HepG2 (cell line): ENCODE data around the gene PLCG1. TPM values are rescaled to one million over a fixed set of nuclear protein-coding genes. Genes with fewer than 3 reads are reported as not detected.

ENCODE experiments used
- FLYWCH1 ChIP-seq: sonication (generic); formaldehyde crosslinking; IDR thresholded peaks from 2 replicates; pipeline ENCODE4 v1.8.1; 2023; ENCODE audit warnings: mild to moderate bottlenecking, missing genetic modification reagents
- SATB2 ChIP-seq: sonication (generic); formaldehyde crosslinking; IDR thresholded peaks from 2 replicates; pipeline ENCODE4 v1.5.0; 2020; ENCODE audit warnings: missing genetic modification reagents
- SPEN ChIP-seq: sonication (generic); formaldehyde crosslinking; IDR thresholded peaks from 2 replicates; pipeline ENCODE4 v1.5.1; 2020; ENCODE audit warnings: low read depth, mild to moderate bottlenecking, missing genetic modification reagents
- STAT5B ChIP-seq: sonication (generic); formaldehyde crosslinking; IDR thresholded peaks from 2 replicates; pipeline ENCODE4 v1.4.0; 2020; ENCODE audit warnings: missing genetic modification reagents
- ZEB1 ChIP-seq: IDR thresholded peaks from 2 replicates; pipeline ENCODE4 v1.6.1; 2012; ENCODE audit warnings: mild to moderate bottlenecking, low read depth, inconsistent platforms; ENCODE audit not compliant: insufficient replicate concordance
- ZNF746 ChIP-seq: sonication (generic); formaldehyde crosslinking; IDR thresholded peaks from 2 replicates; pipeline ENCODE4 v1.8.0; 2022; ENCODE audit warnings: mild to moderate bottlenecking, missing genetic modification reagents
- ZSCAN12 ChIP-seq: sonication (generic); formaldehyde crosslinking; IDR thresholded peaks from 2 replicates; pipeline ENCODE4 v1.9.0; 2021; ENCODE audit warnings: mild to moderate bottlenecking, missing genetic modification reagents
- polyA plus RNA-seq, 8 experiments: library from polyadenylated mRNA; depleted of rRNA in 3 of 8; stranded (reverse) in 7 of 8; unstranded in 1 of 8; fragments of >200 nt; fragmentation: Illumina TruSeq in 4 of 8; extraction: Trizol in 4 of 8; gene quantifications; 2 replicates each; pipeline versions ENCODE4 v1.2.1 to v1.2.3, GENCODE V29; 2011 to 2016; ENCODE audit warnings: low read depth in 4 of 8, missing spikeins in 1 of 8, mixed read lengths in 1 of 8; ENCODE audit not compliant: insufficient read depth in 1 of 8
- total RNA-seq, 5 experiments: library from RNA; depleted of rRNA; stranded (reverse); fragments of >200 nt; fragmentation: Illumina TruSeq; extraction: Trizol; gene quantifications; 2 replicates each; pipeline ENCODE4 v1.2.3, GENCODE V29; 2016; ENCODE audit warnings: low read depth in 1 of 5
- TF ChIP-seq, protein P1 (sequence below), 2 experiments: fragments of 450-650 bp in 1 of 2; sonication (generic) in 1 of 2; formaldehyde crosslinking in 1 of 2; IDR thresholded peaks; 2 replicates each; pipeline versions ENCODE4 v1.6.1 to v1.8.0; 2016 to 2022; ENCODE audit warnings: antibody characterized with exemption in 1 of 2, mild to moderate bottlenecking in 1 of 2, missing genetic modification reagents in 1 of 2
- TF ChIP-seq, protein P2 (sequence below): sonication (generic); formaldehyde crosslinking; IDR thresholded peaks from 2 replicates; pipeline ENCODE4 v1.4.0; 2020; ENCODE audit warnings: missing genetic modification reagents
- TF ChIP-seq, protein P3 (sequence below): IDR thresholded peaks from 2 replicates; pipeline ENCODE4 v1.6.1; 2016; ENCODE audit warnings: mild to moderate bottlenecking, missing biosample characterization, missing genetic modification reagents
- TF ChIP-seq, protein P4 (sequence below): fragments of 450-650 bp; IDR thresholded peaks from 2 replicates; pipeline ENCODE4 v1.6.1; 2016
- TF ChIP-seq, protein P5 (sequence below), 2 experiments: IDR thresholded peaks; 2 replicates each; pipeline ENCODE4 v1.6.1; 2011 to 2012; ENCODE audit warnings: low read length in 2 of 2, borderline replicate concordance in 1 of 2, low read depth in 1 of 2, mild to moderate bottlenecking in 1 of 2, moderate library complexity in 1 of 2

The PLCG1 gene
- total and polyA plus RNA-seq, 2 of the 13 experiments (the other 11 are each of a cell fraction or from before 2014, with no cell fraction given) = 85.3 to 158 TPM

DNA sequence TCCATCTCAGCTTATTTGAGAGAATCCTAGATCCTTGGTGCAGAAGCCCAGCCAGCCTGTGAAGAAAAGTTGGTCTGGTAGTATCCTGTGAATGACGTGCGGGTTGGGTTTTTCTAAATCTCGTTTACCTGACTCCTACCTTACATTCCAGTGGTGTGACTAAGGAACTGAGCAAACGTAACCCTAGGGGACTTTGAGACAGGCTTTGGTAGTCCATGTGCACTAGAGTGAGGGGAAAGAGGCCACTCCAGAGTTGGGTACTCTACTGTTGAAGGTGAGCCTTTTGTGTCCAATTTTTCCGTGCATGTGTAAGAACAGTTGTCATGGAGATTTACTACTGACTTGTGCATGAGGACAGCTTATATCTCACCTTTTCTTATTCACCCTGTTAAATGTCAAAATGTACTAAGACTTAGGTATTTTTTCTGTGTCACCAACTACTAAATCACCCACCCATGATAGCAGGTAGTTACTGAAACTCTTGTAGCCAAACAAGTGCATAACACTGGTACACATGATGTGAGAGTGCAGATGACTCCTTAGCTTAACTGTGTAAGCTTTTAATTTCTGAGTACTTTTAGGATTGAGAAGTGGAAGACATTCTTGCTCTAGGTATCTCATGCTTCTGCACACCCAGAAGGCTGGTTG is 26.3 kb upstream of the PLCG1 start (continued):
- TF ChIP-seq, protein P1, sequence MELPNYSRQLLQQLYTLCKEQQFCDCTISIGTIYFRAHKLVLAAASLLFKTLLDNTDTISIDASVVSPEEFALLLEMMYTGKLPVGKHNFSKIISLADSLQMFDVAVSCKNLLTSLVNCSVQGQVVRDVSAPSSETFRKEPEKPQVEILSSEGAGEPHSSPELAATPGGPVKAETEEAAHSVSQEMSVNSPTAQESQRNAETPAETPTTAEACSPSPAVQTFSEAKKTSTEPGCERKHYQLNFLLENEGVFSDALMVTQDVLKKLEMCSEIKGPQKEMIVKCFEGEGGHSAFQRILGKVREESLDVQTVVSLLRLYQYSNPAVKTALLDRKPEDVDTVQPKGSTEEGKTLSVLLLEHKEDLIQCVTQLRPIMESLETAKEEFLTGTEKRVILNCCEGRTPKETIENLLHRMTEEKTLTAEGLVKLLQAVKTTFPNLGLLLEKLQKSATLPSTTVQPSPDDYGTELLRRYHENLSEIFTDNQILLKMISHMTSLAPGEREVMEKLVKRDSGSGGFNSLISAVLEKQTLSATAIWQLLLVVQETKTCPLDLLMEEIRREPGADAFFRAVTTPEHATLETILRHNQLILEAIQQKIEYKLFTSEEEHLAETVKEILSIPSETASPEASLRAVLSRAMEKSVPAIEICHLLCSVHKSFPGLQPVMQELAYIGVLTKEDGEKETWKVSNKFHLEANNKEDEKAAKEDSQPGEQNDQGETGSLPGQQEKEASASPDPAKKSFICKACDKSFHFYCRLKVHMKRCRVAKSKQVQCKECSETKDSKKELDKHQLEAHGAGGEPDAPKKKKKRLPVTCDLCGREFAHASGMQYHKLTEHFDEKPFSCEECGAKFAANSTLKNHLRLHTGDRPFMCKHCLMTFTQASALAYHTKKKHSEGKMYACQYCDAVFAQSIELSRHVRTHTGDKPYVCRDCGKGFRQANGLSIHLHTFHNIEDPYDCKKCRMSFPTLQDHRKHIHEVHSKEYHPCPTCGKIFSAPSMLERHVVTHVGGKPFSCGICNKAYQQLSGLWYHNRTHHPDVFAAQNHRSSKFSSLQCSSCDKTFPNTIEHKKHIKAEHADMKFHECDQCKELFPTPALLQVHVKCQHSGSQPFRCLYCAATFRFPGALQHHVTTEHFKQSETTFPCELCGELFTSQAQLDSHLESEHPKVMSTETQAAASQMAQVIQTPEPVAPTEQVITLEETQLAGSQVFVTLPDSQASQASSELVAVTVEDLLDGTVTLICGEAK (IDR thresholded peaks at IDR 0.05) = no peak
- TF ChIP-seq, protein P1 (CRISPR knock-in tag; IDR thresholded peaks at IDR 0.05) = no peak
- no peak for TF ChIP-seq SATB2
- TF ChIP-seq, protein P2, sequence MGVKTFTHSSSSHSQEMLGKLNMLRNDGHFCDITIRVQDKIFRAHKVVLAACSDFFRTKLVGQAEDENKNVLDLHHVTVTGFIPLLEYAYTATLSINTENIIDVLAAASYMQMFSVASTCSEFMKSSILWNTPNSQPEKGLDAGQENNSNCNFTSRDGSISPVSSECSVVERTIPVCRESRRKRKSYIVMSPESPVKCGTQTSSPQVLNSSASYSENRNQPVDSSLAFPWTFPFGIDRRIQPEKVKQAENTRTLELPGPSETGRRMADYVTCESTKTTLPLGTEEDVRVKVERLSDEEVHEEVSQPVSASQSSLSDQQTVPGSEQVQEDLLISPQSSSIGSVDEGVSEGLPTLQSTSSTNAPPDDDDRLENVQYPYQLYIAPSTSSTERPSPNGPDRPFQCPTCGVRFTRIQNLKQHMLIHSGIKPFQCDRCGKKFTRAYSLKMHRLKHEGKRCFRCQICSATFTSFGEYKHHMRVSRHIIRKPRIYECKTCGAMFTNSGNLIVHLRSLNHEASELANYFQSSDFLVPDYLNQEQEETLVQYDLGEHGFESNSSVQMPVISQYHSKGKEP (CRISPR knock-in tag) = no peak
- TF ChIP-seq, protein P3, sequence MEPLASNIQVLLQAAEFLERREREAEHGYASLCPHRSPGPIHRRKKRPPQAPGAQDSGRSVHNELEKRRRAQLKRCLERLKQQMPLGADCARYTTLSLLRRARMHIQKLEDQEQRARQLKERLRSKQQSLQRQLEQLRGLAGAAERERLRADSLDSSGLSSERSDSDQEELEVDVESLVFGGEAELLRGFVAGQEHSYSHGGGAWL (CRISPR knock-in tag) = no peak
- TF ChIP-seq SPEN (CRISPR knock-in tag) = no peak
- peak; percentile 98 for TF ChIP-seq ZEB1
- no peak for TF ChIP-seq STAT5B (CRISPR knock-in tag)
- TF ChIP-seq ZNF746 (CRISPR knock-in tag) = no peak
- TF ChIP-seq, protein P4, sequence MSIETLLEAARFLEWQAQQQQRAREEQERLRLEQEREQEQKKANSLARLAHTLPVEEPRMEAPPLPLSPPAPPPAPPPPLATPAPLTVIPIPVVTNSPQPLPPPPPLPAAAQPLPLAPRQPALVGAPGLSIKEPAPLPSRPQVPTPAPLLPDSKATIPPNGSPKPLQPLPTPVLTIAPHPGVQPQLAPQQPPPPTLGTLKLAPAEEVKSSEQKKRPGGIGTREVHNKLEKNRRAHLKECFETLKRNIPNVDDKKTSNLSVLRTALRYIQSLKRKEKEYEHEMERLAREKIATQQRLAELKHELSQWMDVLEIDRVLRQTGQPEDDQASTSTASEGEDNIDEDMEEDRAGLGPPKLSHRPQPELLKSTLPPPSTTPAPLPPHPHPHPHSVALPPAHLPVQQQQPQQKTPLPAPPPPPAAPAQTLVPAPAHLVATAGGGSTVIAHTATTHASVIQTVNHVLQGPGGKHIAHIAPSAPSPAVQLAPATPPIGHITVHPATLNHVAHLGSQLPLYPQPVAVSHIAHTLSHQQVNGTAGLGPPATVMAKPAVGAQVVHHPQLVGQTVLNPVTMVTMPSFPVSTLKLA = no peak
- no peak for TF ChIP-seq ZSCAN12 (CRISPR knock-in tag)
- TF ChIP-seq, protein P5, sequence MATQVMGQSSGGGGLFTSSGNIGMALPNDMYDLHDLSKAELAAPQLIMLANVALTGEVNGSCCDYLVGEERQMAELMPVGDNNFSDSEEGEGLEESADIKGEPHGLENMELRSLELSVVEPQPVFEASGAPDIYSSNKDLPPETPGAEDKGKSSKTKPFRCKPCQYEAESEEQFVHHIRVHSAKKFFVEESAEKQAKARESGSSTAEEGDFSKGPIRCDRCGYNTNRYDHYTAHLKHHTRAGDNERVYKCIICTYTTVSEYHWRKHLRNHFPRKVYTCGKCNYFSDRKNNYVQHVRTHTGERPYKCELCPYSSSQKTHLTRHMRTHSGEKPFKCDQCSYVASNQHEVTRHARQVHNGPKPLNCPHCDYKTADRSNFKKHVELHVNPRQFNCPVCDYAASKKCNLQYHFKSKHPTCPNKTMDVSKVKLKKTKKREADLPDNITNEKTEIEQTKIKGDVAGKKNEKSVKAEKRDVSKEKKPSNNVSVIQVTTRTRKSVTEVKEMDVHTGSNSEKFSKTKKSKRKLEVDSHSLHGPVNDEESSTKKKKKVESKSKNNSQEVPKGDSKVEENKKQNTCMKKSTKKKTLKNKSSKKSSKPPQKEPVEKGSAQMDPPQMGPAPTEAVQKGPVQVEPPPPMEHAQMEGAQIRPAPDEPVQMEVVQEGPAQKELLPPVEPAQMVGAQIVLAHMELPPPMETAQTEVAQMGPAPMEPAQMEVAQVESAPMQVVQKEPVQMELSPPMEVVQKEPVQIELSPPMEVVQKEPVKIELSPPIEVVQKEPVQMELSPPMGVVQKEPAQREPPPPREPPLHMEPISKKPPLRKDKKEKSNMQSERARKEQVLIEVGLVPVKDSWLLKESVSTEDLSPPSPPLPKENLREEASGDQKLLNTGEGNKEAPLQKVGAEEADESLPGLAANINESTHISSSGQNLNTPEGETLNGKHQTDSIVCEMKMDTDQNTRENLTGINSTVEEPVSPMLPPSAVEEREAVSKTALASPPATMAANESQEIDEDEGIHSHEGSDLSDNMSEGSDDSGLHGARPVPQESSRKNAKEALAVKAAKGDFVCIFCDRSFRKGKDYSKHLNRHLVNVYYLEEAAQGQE (IDR thresholded peaks at IDR 0.05; ENCODE audit: borderline replicate concordance in 1 of 2, low read depth in 1 of 2, low read length in 2 of 2) = no peak
- no peak for TF ChIP-seq FLYWCH1 (CRISPR knock-in tag)
